NCI-H2196 (cell line): Measurements from ENCODE around the gene INPP5A.
"Not testable (repeated sequence)": the region's sequence is repeated elsewhere in the genome, so short reads cannot be mapped to it uniquely, and the experiment has no call there.

ENCODE experiments used
- DNase-seq: peaks from one replicate; lab custom pipeline; 2025; ENCODE audit not compliant: unreplicated experiment; lab: John Stamatoyannopoulos, UW

The INPP5A gene

DNA sequence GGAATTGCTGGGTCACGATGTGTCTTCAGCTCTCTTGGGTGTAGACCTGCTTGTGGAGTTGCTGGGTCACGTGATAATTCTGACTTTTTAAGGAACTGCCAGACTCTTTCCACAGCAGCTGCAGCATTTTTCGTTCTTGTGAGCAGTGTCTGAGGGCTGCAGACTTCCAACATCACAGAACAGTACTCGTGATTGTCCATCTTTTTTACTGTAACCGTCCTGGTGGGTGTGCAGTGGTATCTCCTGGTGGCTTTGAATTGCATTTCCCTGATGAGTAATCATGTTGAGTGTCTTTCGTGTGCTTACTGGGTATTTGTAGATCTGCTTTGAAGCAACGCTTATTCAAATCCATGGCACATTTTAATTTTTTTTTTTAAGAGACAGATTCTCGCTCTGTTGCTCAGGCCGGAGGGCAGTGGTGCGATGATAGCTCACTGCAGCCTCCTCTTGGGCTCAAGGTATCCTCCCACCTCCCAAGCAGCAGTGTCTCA is 22.7 kb downstream of the INPP5A start:
- DNase-seq, result no peak

- DNase-seq, result no peak
These were observed 24.8 kb downstream of the INPP5A start for GRCh38 chr10:132562177-132562915.

DNA sequence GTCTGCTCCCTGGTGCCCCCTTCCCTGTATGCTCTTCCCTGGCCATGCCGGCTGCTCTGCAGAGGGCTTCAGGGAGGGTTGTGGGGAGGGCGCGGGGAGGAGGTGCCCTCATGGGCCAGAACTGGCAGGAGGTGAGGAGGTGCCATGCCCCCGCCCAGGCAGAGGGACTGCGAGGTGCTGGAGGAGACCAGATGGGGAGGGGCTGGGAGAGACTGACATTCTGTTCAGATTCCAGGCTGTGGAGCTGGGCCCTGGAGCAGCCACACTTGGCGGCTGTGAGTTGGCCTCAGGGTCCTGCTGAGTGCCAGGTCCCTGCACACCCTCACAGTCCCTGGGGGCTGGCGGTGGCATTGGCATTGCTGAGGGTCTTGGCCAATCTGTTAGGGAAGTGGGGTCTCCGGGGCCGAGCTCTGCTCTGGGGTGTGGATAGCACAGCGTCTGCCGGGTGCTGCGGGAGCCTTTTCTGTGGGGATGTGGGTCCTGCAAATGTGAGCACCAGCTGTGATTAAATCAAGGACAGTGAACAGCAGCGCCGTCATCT is 25.4 kb downstream of the INPP5A start:
- DNase-seq, result no peak

DNA sequence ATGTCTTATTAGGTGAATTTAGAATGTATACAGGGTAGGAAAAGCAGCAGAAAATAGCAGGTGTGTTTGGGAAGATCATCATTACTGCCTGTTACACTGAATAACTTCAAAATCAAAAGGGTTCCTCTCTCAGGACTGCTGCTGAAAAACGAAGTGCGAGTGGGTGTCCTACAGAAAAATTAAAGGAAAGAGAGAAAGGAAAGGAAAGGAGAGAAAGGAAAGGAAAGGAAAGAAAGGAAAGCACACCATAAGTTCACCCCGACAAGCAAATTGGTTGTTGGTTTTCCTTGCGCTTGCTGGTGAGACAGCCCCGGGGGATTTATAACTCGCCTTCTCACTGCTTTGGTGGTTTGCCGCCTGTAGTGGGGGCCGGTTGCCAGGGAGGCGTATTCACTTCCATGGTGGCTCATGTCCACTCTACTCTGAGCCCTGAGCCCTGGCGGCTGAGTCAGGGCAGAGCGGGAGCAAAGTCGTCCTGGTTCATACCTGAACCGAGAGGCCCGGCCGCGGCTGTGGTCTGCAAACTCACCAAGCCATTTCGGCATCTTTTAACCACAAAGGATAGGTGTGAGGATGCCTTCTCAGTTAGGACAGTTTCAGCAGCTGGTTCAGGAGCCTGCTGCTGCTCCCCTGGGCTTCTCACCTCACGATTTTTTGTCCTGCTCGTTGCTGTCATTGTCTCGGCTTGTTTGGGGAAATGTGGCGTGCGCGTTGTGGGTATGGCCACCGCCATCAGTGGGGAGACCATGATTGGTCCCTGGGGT is 26.1 kb downstream of the INPP5A start:
- no peak for DNase-seq

DNA sequence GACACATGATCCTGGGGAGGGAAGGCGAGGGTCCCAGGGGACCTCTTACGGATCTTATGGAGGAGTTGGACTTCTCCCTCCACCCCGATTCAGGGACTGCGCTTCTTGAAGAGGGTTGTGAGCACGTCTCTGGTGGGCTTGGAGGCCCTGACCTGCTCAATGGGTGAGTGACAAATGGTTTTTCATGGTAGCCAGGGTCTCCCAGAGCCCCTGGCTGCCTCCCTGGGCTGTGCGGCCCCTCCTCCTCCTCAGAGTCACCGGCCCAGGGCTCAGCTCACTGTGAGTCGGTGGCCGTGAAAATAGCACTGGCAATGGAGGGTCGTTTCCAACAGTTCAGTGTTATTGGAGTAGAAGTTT is 26.6 kb downstream of the INPP5A start:
- no peak for DNase-seq

- no peak for DNase-seq
These were observed 27.1 kb downstream of the INPP5A start for GRCh38 chr10:132564690-132565089.

- no peak for DNase-seq
These were observed 28.1 kb downstream of the INPP5A start for GRCh38 chr10:132565516-132566209.

DNA sequence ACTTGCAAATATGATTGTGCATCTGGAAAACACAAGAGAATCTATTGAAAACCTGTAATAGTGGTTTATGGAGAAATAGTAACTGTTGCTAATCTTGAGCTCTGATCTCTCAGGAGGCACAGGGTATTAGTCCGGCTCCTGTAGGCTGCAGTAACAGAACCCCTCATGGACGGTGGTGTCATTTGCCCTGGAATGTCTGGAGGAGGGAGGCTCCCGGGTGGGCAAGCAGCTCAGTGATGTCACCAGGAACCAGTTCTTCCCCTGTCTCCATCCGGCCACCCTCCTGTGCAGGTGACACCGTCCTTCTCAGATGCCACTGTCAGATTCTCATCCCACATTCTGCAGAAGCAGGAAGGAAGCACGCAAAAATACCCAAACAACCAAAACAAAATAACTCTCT is 29.3 kb downstream of the INPP5A start:
- no peak for DNase-seq

- no peak for DNase-seq
These were observed 32.7 kb downstream of the INPP5A start for GRCh38 chr10:132570265-132570664.

DNA sequence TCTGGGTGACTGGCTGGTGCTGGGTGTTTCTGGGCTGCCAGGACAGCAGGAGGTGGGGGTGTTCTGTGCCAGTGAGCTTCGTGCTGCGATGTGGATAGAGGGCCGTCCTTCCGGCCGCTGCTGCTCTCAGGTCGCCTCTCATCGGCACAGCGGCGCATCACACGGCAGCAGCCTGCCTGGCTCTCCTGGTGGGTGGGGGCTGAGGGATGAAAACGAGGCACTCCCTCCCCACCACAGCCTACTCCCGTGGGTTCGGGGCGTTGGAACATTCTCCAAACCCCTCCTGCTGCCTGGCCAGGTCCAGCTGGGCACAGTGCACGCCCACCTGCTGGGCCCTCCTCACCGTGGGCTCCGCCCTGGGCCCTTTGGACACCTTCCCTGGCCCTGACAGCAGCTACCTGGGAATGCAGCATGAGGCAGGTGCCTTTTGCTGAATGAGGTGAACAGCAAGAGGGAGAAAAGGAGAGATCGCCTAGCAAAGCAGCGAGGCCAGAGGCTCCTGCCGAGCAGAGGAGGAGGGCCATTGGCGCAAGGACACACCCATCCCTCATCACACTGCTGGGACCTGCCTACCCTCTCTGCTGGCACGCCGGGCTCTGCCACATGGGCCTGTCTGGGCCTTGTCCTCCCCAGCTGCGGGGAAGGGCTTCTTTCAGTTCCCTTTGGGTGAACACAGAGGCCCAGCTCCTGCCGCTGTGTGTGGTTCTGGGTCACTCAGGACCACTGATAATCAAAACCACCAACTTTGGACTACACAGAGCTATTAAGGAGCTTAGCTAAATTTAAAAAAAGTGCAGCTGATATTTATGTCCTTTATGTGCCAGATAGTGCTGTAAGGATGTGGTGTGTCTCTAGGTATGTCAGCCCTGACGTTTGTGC is 33.4 kb downstream of the INPP5A start:
- no peak for DNase-seq

- peak; percentile 33 for DNase-seq
These were observed 34.3 kb downstream of the INPP5A start for GRCh38 chr10:132571650-132572544.

- DNase-seq, result no peak
These were observed 35.0 kb downstream of the INPP5A start for GRCh38 chr10:132572545-132572937.

GRCh38 chr10:132572946-132573345 is 35.4 kb downstream of the INPP5A start:
- not testable (repeated sequence) for DNase-seq

DNA sequence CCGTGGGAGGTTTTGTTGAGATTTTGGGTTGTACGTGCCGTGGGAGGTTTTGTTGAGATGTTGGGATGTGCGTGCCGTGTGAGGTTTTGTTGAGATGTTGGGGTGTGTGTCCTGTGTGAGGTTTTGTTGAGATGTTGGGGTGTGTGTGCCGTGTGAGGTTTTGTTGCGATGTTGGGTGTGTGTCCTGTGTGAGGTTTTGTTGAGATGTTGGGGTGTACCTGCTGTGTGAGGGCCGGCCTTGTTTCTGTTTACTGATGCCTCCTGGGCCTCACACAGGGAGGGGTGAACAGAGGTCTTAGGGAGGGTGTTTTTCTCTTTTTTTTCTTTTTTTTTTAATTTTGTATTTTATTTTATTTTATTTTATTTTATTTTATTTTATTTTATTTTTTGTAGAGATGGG is 36.7 kb downstream of the INPP5A start:
- DNase-seq, result no peak

DNA sequence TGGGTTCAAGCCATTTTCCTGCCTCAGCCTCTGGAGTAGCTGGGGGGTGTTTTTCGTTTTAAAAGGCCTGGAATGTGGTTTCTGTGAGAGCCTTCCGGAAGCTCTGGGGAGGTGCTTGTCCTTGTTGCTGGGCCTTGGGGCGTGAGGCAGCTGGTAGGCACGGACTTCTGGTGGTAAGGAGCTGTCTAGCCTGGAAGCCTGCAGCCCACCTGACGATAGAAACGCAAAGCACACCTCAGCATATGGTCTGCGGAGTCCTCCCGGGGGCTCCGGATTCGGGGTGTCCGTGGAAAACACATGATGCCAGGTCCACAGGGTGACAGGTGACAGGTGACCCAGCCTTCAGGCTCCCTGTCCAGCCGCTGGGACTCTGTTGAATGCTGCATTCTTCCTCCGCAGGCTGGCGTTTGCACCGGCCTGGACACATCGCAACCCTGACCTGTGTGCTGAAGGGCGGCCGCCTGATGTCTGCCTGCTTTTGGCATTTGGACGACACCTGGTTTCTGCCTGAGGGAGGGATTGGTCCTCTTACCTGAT is 37.3 kb downstream of the INPP5A start:
- no peak for DNase-seq

DNA sequence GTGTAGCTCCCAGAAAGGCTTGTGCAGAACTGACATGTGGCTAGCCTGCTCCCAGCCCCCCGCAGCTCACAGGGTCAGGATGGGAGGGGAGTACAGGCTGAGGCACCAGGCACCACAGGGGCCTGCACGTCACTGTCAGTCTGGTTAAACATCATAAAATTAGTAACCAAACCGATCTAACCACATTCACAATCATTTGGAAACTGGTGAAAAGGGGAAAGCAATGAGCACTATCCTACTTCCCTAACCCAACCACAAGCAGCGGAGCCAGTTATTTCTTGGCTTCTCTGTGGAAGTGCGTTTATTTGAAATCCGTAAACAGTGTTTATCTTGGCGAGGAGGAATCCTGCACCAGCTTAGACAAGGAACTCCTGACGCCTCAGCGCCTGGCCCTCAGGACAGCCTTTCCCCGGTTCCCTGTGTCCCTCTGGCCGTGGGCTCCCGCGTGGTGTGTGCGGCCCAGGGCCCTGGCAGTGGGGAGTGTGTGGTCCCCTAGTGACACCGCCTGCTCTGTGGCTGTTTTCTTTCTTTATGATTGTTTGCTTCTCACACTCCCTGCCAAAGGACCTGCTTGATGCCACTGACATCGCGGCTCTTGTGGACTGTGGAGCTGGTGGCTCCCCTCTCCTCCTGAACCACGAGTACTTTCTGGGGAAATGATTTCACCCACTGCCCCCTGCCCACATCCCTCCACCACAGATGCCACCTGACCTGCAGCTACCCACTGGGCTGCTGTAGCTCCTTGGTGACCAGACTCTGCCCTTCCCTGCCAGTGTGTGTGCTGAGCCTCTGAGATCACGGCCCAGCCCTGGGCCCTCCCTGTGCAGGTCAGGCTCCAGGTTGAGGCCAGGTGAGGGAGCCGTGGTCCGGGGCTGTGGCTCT is 38.0 kb downstream of the INPP5A start:
- DNase-seq, result no peak

- DNase-seq, result no peak
These were observed 39.2 kb downstream of the INPP5A start for GRCh38 chr10:132576671-132577349.
